Body of pancreas (tissue), 4 donors: Measurements from ENCODE around the gene PTPRM.

Experiments used
- POLR2A ChIP-seq, 3 donors: fragments of 450-650 bp; IDR thresholded peaks; one replicate each; pipeline ENCODE4 v1.6.1; 2016; ENCODE audit warnings: antibody characterized with exemption in 3 of 3, mild to moderate bottlenecking in 2 of 3
- TF ChIP-seq, protein P1 (sequence below), 7 experiments: fragments of 450-650 bp in 4 of 7; fragments of 200-600 bp in 3 of 7; sonication (generic) in 3 of 7; IDR thresholded peaks; one replicate each; pipeline ENCODE4 v1.5.1; 2016 to 2019; ENCODE audit warnings: antibody characterized with exemption in 7 of 7

DNA sequence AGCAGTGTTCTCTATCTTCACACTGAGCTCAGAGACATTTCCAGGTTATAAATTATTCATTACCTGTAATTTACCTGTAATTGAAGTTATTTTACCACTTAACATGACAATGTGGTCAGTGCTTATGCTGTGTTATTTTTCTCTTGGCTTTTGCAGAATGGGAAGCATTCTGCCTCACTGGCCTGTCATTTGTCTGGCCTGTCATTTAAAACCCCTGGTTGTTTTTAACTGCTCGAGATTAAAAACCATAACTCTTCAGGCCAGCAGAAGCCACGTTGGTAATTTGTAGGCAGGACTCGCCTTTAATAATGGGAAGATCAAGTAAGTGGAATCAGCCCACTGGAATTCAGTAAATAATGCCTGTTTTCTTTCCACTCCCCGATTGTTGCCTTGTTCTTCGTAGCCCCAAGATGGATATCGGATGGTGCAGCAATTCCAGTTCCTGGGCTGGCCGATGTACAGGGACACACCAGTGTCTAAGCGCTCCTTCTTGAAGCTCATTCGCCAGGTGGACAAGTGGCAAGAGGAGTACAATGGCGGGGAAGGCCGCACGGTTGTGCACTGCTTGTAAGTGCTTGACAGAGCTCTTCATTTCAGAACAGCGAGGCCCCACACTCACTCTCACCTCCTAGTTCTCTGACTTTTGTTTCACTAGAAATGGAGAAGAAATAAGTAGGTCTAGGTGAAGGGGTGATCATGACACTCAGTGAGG is 819.7 kb downstream of the PTPRM start:
- TF ChIP-seq, protein P1, sequence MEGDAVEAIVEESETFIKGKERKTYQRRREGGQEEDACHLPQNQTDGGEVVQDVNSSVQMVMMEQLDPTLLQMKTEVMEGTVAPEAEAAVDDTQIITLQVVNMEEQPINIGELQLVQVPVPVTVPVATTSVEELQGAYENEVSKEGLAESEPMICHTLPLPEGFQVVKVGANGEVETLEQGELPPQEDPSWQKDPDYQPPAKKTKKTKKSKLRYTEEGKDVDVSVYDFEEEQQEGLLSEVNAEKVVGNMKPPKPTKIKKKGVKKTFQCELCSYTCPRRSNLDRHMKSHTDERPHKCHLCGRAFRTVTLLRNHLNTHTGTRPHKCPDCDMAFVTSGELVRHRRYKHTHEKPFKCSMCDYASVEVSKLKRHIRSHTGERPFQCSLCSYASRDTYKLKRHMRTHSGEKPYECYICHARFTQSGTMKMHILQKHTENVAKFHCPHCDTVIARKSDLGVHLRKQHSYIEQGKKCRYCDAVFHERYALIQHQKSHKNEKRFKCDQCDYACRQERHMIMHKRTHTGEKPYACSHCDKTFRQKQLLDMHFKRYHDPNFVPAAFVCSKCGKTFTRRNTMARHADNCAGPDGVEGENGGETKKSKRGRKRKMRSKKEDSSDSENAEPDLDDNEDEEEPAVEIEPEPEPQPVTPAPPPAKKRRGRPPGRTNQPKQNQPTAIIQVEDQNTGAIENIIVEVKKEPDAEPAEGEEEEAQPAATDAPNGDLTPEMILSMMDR (IDR thresholded peaks at IDR 0.05): no peak
- no peak for TF ChIP-seq POLR2A (IDR thresholded peaks at IDR 0.05)
